GM12875 (cell line): ENCODE results near the gene AKAP11.

Experiments used
- H3K4me3 ChIP-seq: one replicate; pipeline ENCODE4 v1.5.1; 2011; ENCODE audit warnings: low read depth, low read length, control low read depth
- TF ChIP-seq, protein P1 (sequence below): IDR thresholded peaks from 2 replicates; pipeline ENCODE4 v1.5.1; 2011; ENCODE audit warnings: low read depth, mild to moderate bottlenecking, control low read depth, inconsistent platforms, low read length, moderate library complexity, borderline replicate concordance; ENCODE audit not compliant: insufficient read depth

AKAP11 gene

DNA sequence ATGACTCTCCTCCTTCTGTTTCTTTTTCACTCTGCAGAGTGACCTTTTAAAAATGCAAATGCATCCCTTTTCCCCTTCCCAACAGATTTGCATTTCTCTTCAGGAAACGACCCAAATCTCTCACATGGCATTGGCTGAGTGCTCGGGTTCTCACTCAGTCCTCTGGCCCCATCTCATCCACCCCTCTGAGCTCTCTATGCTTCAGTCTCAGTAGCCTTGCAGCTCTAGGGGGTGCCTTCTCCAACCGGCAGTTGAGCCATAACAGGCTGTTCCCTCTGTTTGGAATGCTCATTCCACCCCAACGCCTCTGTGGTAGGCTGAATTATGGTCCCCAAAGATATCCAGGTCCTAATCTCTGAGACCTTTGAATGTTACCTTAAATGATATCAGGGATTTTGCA is 78.2 kb downstream of the AKAP11 start:
- no peak overlapping the region for H3K4me3 ChIP-seq

DNA sequence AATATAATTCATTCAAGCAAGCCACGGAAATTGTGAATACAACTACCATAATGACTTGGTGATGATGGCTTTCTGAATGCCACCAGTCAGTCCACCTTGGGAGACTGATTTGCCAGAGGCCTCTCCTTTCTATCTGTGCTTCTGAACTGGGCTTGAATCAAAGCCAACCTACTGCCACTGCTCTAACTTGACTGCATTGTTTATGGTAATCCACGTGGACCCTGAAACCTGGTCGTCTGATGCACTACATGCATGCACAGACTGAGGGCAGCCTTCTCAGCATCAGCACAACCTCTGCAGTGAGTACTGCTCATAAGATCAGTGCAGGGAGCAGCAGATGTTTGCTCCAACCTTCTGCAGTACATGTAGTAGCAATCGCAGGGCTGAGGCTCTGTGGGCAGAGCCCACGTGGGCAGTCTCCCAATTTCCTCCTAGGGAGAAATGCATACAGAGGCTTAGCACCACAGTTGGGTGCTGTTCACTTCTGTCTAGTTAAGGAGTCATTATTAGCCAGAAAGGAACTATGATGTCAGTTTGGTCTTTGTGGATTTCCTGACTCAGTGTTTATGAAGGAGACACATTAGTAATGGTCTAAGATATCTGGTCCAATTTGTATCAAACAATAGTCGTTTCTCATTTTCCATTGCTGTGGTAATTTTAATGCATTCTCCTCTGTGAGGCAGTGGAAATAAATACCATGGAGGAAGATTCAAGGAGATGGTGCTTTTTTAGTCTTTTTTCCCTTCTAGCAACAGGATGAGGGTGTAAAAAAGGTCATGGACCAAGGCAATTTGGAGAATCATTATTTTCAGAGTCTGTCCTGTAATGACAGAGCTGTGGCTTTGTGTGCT is 82.5 kb downstream of the AKAP11 start:
- TF ChIP-seq, protein P1, sequence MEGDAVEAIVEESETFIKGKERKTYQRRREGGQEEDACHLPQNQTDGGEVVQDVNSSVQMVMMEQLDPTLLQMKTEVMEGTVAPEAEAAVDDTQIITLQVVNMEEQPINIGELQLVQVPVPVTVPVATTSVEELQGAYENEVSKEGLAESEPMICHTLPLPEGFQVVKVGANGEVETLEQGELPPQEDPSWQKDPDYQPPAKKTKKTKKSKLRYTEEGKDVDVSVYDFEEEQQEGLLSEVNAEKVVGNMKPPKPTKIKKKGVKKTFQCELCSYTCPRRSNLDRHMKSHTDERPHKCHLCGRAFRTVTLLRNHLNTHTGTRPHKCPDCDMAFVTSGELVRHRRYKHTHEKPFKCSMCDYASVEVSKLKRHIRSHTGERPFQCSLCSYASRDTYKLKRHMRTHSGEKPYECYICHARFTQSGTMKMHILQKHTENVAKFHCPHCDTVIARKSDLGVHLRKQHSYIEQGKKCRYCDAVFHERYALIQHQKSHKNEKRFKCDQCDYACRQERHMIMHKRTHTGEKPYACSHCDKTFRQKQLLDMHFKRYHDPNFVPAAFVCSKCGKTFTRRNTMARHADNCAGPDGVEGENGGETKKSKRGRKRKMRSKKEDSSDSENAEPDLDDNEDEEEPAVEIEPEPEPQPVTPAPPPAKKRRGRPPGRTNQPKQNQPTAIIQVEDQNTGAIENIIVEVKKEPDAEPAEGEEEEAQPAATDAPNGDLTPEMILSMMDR: peak; percentile 49; the same call in 1 of the 2 replicates
- no peak overlapping the region for H3K4me3 ChIP-seq

More for the DNA sequence above, 78.2 kb downstream of the AKAP11 start:
- TF ChIP-seq, protein P1: no peak

DNA sequence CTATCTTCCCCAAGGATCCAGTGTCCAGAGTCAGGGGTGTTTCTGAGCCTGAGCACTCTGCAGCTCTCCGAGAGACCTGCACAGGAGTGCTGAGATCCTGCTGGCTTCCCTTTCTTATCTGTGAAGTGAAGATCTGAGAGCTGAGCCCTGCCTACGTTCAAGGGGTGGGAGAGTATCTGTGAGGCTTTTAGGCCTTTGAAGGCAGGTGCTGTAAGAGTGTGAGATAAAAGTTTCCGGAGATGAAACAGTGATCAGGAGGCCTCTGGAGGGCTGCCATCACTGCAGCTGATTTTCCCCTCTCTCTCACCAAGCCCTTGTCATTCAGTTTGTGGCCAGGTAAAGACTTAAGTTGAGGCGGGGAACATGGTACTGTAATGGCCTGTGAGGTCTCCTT is 83.1 kb downstream of the AKAP11 start:
- H3K4me3 ChIP-seq: no peak overlapping the region
- TF ChIP-seq, protein P1: no peak

DNA sequence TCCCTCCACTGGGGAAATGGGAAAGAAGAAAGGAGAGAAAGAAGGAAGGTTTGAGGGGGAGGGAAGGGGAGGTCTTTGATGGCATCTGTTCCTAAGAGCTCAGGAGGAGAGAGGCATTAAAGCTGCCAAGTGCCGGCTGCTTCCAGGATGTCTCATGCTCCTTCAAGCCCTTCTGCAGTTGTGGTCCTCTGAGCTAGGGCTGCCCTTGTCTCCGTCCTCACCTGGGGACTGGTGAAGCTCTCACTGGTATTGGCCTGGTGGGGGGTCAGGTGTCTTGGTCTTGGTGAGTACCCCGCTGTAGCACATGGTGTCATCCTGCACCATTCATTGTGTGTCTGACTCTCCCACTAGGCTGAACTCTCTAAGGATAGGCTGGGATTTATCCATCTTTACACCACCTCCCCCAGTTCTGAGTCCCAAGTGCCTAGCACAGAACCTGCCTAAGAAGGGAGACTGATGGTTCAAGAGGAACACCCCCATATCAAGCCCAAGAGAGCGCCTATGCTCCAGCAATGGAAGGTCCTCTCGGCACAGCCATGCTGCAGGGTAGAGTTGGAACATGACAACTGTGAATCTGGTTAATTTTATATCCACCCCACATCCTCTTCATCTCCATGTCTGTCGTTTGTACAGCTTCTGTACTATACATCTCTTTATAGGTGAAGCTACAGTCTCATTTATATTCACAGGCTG is 83.7 kb downstream of the AKAP11 start:
- H3K4me3 ChIP-seq: no peak overlapping the region
- TF ChIP-seq, protein P1: no peak

DNA sequence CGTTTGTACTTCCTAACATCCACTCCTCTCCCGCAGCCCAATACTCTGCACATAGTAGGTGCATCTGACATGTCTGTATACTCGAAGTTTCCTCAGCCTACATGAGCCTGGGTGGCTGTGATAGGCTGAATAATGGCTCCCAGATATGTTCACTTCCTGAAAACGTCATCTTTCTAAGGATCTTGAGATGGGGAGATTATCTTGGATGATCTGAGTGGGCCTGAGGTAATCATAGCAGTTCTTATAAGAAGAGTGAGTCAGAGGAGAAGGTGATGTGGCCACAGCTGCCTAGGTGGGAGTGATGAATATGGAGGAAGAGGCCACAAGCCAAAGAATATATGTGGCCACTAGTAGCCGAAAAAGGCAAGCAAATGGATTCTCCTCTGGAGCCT is 84.2 kb downstream of the AKAP11 start:
- TF ChIP-seq, protein P1: no peak

DNA sequence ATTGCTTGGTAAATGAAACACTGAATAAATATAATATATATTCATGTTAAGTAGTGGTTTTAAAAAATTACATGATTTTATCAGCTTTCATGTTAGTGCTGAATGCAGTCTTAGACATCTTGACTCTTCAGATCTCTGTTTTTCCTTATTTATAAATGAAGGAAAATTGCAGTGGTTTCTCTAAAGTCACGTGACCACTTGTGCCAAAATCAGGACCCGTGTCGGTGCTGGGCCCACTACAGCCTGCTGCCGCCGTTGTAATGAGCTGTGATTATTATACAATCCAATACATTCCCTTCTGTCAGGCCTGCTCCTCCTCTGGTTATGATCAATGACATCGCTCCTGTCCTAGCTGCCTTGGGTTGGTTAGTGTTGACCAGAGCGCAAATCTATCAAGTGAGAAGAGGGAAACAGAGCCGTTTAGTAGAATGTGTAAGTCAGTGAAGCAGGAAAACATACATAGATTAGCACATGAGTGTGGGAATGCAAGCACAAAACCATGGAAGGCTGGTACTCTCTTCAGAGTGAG is 88.2 kb downstream of the AKAP11 start:
- TF ChIP-seq, protein P1: no peak
- H3K4me3 ChIP-seq: no peak overlapping the region

More for the DNA sequence above, 84.2 kb downstream of the AKAP11 start:
- H3K4me3 ChIP-seq: no peak overlapping the region
